Tibial nerve (tissue), 3 donors: ENCODE results near the gene AKAP6.

ENCODE experiments used
- CTCF ChIP-seq, 5 experiments: fragments of 200-600 bp in 3 of 5; fragments of 450-650 bp in 2 of 5; sonication (generic) in 3 of 5; IDR thresholded peaks; one replicate each; pipeline ENCODE4 v1.5.1; 2016 to 2019; ENCODE audit warnings: antibody characterized with exemption in 5 of 5, mild to moderate bottlenecking in 3 of 5, moderate library complexity in 2 of 5
- POLR2A ChIP-seq, 2 donors: fragments of 450-650 bp; IDR thresholded peaks; one replicate each; pipeline ENCODE4 v1.6.1; 2017; ENCODE audit warnings: antibody characterized with exemption in 2 of 2, mild to moderate bottlenecking in 2 of 2, moderate library complexity in 2 of 2

GRCh38 chr14:32405856-32406255 lies 76.8 kb downstream of the AKAP6 start:
- no peak for TF ChIP-seq CTCF (IDR thresholded peaks at IDR 0.05)
- TF ChIP-seq POLR2A (IDR thresholded peaks at IDR 0.05): no peak
